SK-N-SH (cell line): Measurements from ENCODE around the gene KIR2DL3. TPM values are rescaled to one million over a fixed set of nuclear protein-coding genes. Genes with fewer than 3 reads are reported as not detected.
"Not testable (repeated sequence)": the region's sequence is repeated elsewhere in the genome, so short reads cannot be mapped to it uniquely, and the experiment has no call there.

Source experiments
- CTCF ChIA-PET: fragments of 300-600, 350-600 bp; formaldehyde crosslinking; extraction: SDS; loops from one replicate; lab custom pipeline; 2021; lab: Yijun Ruan, JAX
- POLR2A ChIA-PET: fragments of 350-600 bp; sonication (Branson Sonifier 250); formaldehyde crosslinking; extraction: SDS; loops from one replicate; lab custom pipeline; 2020; ENCODE audit warnings: antibody characterized with exemption, inconsistent platforms; lab: Yijun Ruan, JAX
- DNase-seq: peaks from one replicate; pipeline ENCODE4 v3.0.0; 2012
- H2AFZ ChIP-seq: fragments of 200-600 bp; sonication (generic); 2 replicates; pipeline ENCODE4 v1.8.1; 2016; ENCODE audit warnings: antibody characterized with exemption, mild to moderate bottlenecking, low read depth
- H3F3A ChIP-seq: fragments of 200-600 bp; sonication (generic); replicated peaks from 2 replicates; pipeline ENCODE3; 2016; ENCODE audit warnings: antibody characterized with exemption, mild to moderate bottlenecking; ENCODE audit not compliant: insufficient read depth
- H3K27ac ChIP-seq, 2 experiments: fragments of 200-500 bp in 1 of 2; fragments of 200-600 bp in 1 of 2; sonication (Bioruptor generic) in 1 of 2; sonication (generic), shearing (Covaris generic) in 1 of 2; 2 replicates each; pipeline versions ENCODE4 v1.5.1 to v1.6.1; 2014 to 2016; ENCODE audit warnings: low read depth in 2 of 2, inconsistent platforms in 1 of 2, low read length in 1 of 2, mild to moderate bottlenecking in 1 of 2, mixed read lengths in 1 of 2
- H3K27me3 ChIP-seq: fragments of 200-600 bp; sonication (generic), shearing (Covaris generic); 2 replicates; pipeline ENCODE4 v1.6.1; 2016; ENCODE audit warnings: mixed run types; ENCODE audit not compliant: insufficient read depth
- H3K36me3 ChIP-seq, 2 experiments: fragments of 200-500 bp in 1 of 2; fragments of 200-600 bp in 1 of 2; sonication (Bioruptor generic) in 1 of 2; sonication (generic) in 1 of 2; replicated peaks in 1 of 2; 2 replicates each; pipeline versions ENCODE3 to v1.5.1; 2014 to 2016; ENCODE audit warnings: low read length in 1 of 2, mild to moderate bottlenecking in 1 of 2; ENCODE audit not compliant: insufficient read depth in 2 of 2, control insufficient read depth in 1 of 2
- H3K4me1 ChIP-seq, 2 experiments: fragments of 200-500 bp in 1 of 2; fragments of 200-600 bp in 1 of 2; sonication (Bioruptor generic) in 1 of 2; sonication (generic), shearing (Covaris generic) in 1 of 2; 2 replicates each; pipeline versions ENCODE4 v1.5.1 to v1.6.1; 2014 to 2016; ENCODE audit warnings: low read depth in 1 of 2, low read length in 1 of 2, mixed run types in 1 of 2; ENCODE audit not compliant: insufficient read depth in 2 of 2, control insufficient read depth in 1 of 2
- H3K4me2 ChIP-seq: fragments of 200-600 bp; sonication (generic), shearing (Covaris generic); 2 replicates; pipeline ENCODE4 v1.6.1; 2017; ENCODE audit warnings: mixed run types
- H3K4me3 ChIP-seq, 2 experiments: fragments of 200-500 bp in 1 of 2; fragments of 200-600 bp in 1 of 2; sonication (Bioruptor generic) in 1 of 2; sonication (generic), shearing (Covaris generic) in 1 of 2; 2 replicates each; pipeline versions ENCODE4 v1.5.1 to v1.8.1; 2014 to 2016; ENCODE audit warnings: low read depth in 2 of 2, inconsistent platforms in 1 of 2, low read length in 1 of 2, mild to moderate bottlenecking in 1 of 2, mixed read lengths in 1 of 2, moderate library complexity in 1 of 2
- H3K79me2 ChIP-seq: fragments of 200-600 bp; sonication (generic); 2 replicates; pipeline ENCODE4 v1.8.1; 2017; ENCODE audit warnings: mild to moderate bottlenecking; ENCODE audit not compliant: insufficient read depth
- H3K9ac ChIP-seq: fragments of 200-600 bp; sonication (generic); 2 replicates; pipeline ENCODE4 v1.6.1; 2017; ENCODE audit warnings: mixed run types
- H3K9me2 ChIP-seq: fragments of 200-600 bp; sonication (generic); 2 replicates; pipeline ENCODE4 v1.6.1; 2017; ENCODE audit warnings: mixed run types
- H3K9me3 ChIP-seq: fragments of 200-600 bp; sonication (generic); 2 replicates; pipeline ENCODE4 v1.6.1; 2017; ENCODE audit warnings: mixed run types, mild to moderate bottlenecking, moderate library complexity
- H4K20me1 ChIP-seq: fragments of 200-600 bp; sonication (generic); 2 replicates; pipeline ENCODE4 v1.6.1; 2017; ENCODE audit warnings: mild to moderate bottlenecking, mixed run types; ENCODE audit not compliant: insufficient read depth
- WGBS: methylation state at CpG from one replicate; pipeline ENCODE4 v1.1.6; 2017; ENCODE audit warnings: low lambda C conversion rate; 5-methylcytosine and 5-hydroxymethylcytosine counted together
- polyA plus RNA-seq, 3 experiments: library from polyadenylated mRNA; depleted of rRNA; stranded (reverse); fragments of >200 nt; gene quantifications; 2 replicates each; pipeline ENCODE4 v1.2.3, GENCODE V29; 2012

The KIR2DL3 gene
- polyA plus RNA-seq, 1 of the 3 experiments (the other 2 are of a cell fraction): not detected

DNA sequence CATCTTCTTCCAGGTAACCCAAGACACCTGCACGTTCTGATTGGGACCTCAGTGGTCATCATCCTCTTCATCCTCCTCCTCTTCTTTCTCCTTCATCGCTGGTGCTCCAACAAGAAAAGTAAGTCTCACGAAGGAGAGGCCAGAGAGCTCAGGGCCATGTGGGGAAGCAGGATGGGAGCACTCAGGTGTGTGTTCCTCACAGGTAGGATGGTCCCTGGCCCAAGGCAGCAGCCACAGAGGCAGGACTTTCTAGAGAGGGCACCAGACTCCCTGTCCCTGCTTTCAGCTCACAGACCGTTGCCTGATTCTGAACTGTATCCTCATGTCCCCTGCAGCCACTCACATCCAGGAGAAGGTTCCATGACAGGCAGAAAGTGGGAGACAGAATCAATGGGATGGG is 28.2 kb downstream of the KIR2DL3 start:
- 0% methylated on average over 4 of the region's 4 CpGs for WGBS
- H3K36me3 ChIP-seq, H3K4me2 ChIP-seq, H3F3A ChIP-seq, CTCF ChIA-PET, H3K9me2 ChIP-seq, H3K27ac ChIP-seq, H3K9me3 ChIP-seq, POLR2A ChIA-PET, H3K4me3 ChIP-seq, H2AFZ ChIP-seq, H3K79me2 ChIP-seq, DNase-seq, H3K27me3 ChIP-seq, H4K20me1 ChIP-seq, H3K9ac ChIP-seq, H3K4me1 ChIP-seq: not testable (repeated sequence)

DNA sequence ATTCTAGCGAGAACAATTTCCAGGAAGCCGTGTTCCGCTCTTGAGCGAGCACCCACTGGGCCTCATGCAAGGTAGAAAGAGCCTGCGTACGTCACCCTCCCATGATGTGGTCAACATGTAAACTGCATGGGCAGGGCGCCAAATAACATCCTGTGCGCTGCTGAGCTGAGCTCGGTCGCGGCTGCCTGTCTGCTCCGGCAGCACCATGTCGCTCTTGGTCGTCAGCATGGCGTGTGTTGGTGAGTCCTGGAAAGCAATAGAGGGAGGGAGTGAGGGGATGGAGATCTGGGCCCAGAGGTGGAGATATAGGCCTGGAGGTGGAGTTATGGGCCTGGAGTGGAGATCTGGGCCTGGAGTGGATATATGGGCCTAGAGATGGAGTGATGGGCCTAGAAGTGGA is 31.3 kb downstream of the KIR2DL3 start, which contains the start of gene KIR2DL1:
Gene KIR2DL1, plus strand, starts transcription at position 148 of the 400 bp plus-strand sequence. Its CDS starts 58 bp downstream, at position 206.
- H2AFZ ChIP-seq, H3K27ac ChIP-seq, H3K9me2 ChIP-seq, H3F3A ChIP-seq, H3K4me3 ChIP-seq, H4K20me1 ChIP-seq, H3K4me1 ChIP-seq, H3K9ac ChIP-seq, H3K9me3 ChIP-seq, H3K4me2 ChIP-seq, POLR2A ChIA-PET, H3K36me3 ChIP-seq, H3K79me2 ChIP-seq, CTCF ChIA-PET, DNase-seq, H3K27me3 ChIP-seq: not testable (repeated sequence)
- 48% methylated on average over 14 of the region's 15 CpGs for WGBS

DNA sequence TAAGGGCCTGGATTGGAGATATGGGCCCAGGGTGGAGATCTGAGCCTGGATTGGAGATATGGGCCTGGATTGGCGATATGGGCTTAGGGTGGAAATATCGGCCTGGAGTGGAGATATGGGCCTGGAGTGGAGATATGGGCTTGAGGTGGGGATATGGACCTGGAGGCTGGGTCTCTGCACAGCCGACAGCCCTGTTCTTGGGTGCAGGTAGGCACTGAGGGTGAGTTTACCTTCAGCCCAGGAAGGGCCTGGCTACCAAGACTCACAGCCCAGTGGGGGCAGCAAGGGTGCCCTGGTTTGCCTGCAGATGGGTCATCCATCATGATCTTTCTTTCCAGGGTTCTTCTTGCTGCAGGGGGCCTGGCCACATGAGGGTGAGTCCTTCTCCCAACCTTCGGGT is 32.2 kb downstream of the KIR2DL3 start:
- H3K9me2 ChIP-seq, H2AFZ ChIP-seq, H3K4me3 ChIP-seq, H3K9me3 ChIP-seq, H3K27ac ChIP-seq, CTCF ChIA-PET, H3K36me3 ChIP-seq, H3K79me2 ChIP-seq, H3K9ac ChIP-seq, H3K27me3 ChIP-seq, DNase-seq, H3K4me2 ChIP-seq, POLR2A ChIA-PET, H3F3A ChIP-seq, H4K20me1 ChIP-seq, H3K4me1 ChIP-seq: not testable (repeated sequence)
- 4% methylated on average over 3 of the region's 4 CpGs for WGBS

DNA sequence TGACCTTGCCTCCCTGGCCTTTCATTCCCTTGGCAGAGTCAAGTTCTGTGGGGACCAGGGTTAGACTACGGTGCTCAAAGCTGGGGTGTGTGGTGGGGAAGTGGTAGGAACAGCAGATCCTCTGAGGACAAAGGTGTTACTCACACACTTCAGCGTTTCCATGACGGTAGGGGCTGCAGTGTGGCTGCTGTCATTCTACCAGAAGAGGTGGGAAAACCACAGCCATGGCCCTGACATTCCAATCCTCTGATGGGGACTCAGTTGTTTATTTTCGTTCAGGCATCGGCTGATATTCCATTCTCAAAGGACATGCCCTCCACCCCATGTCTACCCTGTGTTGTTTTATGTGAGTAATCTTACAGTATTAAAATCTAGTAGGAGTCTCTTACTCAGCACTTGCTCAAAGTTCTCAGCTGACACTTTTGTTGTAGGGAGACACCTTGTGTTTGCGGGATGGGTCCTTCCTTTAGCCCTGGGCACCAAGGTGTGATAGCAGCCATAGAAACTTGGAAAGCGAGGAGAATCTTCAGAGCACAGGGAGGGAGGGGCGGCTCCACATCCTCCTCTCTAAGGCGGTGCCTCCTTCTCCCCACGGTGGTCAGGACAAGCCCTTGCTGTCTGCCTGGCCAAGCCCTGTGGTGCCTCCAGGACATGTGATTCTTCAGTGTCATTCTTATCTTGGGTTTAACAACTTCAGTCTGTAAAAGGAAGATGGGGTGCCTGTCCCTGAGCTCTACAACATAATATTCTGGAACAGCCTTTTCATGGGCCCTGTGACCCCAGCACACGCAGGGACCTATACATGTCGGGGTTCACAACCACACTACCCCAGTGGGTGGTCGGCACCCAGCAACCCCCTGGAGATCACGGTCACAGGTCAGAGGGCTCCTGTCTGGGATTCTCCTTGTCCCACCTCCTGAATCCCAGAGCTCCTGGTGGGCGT is 33.0 kb downstream of the KIR2DL3 start:
- H4K20me1 ChIP-seq, H3K4me2 ChIP-seq, H3K9me3 ChIP-seq, H3K9me2 ChIP-seq, H3K4me1 ChIP-seq, H3K27me3 ChIP-seq, H2AFZ ChIP-seq, H3K9ac ChIP-seq, H3F3A ChIP-seq, CTCF ChIA-PET, POLR2A ChIA-PET, H3K27ac ChIP-seq, H3K4me3 ChIP-seq, DNase-seq, H3K36me3 ChIP-seq, H3K79me2 ChIP-seq: not testable (repeated sequence)
- WGBS: under 1% methylated on average over 12 of the region's 15 CpGs

DNA sequence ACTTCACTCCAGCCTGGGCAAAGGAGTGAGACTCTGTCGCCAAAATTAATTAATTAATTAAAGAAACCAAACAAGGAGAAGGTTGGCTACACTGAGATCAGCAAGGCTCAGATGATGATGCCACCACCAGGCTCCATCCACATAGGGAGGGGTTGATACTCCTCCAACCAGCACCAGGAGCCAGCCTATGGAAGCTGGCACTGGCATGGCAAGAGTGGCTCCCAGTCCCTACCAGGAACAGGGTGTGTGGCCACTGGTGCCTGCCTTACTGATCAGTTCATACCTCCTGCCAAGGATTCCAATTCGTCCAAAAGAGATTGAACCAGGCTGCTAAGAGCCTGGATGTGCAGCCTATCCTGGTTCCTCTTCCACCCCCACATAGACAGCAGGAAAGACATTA is 34.4 kb downstream of the KIR2DL3 start:
- CTCF ChIA-PET: not testable (repeated sequence)

DNA sequence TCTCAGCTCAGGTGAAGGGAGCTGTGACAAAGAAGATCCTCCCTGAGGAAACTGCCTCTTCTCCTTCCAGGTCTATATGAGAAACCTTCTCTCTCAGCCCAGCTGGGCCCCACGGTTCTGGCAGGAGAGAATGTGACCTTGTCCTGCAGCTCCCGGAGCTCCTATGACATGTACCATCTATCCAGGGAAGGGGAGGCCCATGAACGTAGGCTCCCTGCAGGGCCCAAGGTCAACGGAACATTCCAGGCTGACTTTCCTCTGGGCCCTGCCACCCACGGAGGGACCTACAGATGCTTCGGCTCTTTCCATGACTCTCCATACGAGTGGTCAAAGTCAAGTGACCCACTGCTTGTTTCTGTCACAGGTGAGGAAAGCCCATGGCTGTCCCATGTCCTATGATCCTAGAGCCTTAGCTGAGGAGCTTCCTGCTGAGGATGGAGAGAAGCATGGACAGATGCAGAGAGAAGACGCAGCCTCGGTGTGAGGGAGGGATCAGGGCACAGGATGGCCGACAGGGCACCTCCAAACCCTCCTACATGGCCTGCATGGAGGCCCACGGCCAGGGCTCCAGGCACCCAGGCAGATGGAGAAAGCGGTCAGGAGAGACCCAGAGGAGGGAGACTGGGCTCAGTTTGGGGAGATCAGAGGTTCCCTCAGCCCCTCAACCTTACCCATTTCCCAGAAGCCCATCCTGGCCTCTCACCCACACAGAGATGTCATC is 36.9 kb downstream of the KIR2DL3 start:
- H3K4me3 ChIP-seq, H4K20me1 ChIP-seq, H3K36me3 ChIP-seq, H2AFZ ChIP-seq, H3K4me1 ChIP-seq, DNase-seq, H3K27ac ChIP-seq, H3K9me3 ChIP-seq, H3K27me3 ChIP-seq, H3K9me2 ChIP-seq, H3F3A ChIP-seq, POLR2A ChIA-PET, H3K4me2 ChIP-seq, H3K9ac ChIP-seq, H3K79me2 ChIP-seq: not testable (repeated sequence)
- 0% methylated on average over 7 of the region's 12 CpGs for WGBS
- CTCF ChIA-PET: interaction anchor here (1.2 kb wide), 1 partner anchor 65 kb away, joined by 3 read pairs; no protein-coding TSS in a partner anchor

More for the DNA sequence above, 34.4 kb downstream of the KIR2DL3 start:
- H3K27me3 ChIP-seq, H3K4me1 ChIP-seq, H3F3A ChIP-seq, H3K36me3 ChIP-seq, H4K20me1 ChIP-seq, H2AFZ ChIP-seq, DNase-seq, POLR2A ChIA-PET, H3K79me2 ChIP-seq, H3K9me2 ChIP-seq, H3K4me3 ChIP-seq, H3K9me3 ChIP-seq, H3K4me2 ChIP-seq, H3K9ac ChIP-seq, H3K27ac ChIP-seq: not testable (repeated sequence)
- WGBS: 5% methylated on average over 2 of the region's 2 CpGs
